ENCODE data around the gene STAB1. TPM values are rescaled to one million over a fixed set of nuclear protein-coding genes. Genes with fewer than 3 reads are reported as not detected.

The STAB1 gene
- total and polyA plus RNA-seq, 2 of the 8 experiments (the other 6 are each of a cell fraction or from before 2014, with no cell fraction given): 1.0 to 1.9 TPM

GRCh38 chr3:52454250-52454937 lies 40.7 kb upstream of the STAB1 start:
- Histone ChIP-seq H3K23me2 (ENCODE audit: low read depth, low read length) (peaks cover 8% of the 10 kb centered on the region), H3K9me3 (ENCODE audit: insufficient read depth in 2 of 2, low read depth in 1 of 2, low read length in 1 of 2) (no peaks in the 10 kb centered on the region), H3K4me2 (ENCODE audit: insufficient read depth in 1 of 2, low read depth in 2 of 2, low read length in 2 of 2) (peak overlapping the region in 1 of 2 experiments; percentile 95; a peak in 2 of 4 replicates), H2AK5ac (ENCODE audit: low read depth, low read length) (peak overlapping the region; percentile 11; the same call in 1 of the 2 replicates), H4K8ac (ENCODE audit: extremely low read depth, insufficient read depth, low read length) (no peak overlapping the region), H4K5ac (ENCODE audit: insufficient read length, low read depth, low read length) (no peak overlapping the region), H3K79me2 (ENCODE audit: control insufficient read depth in 1 of 2, insufficient read depth in 2 of 2, low read length in 2 of 2) (peaks cover 0 to 22% of the 10 kb centered on the region in 2 experiments; a peak in 2 of 4 replicates), H4K91ac (replicated peaks; ENCODE audit: insufficient read length, low read length) (peak overlapping the region; percentile 15), H3K23ac (ENCODE audit: insufficient read length) (no peak overlapping the region), H3K14ac (ENCODE audit: insufficient read length) (no peak overlapping the region), H4K20me1 (replicated peaks in 1 of 2; ENCODE audit: control insufficient read depth in 1 of 2, insufficient read depth in 2 of 2, low read length in 2 of 2) (no peaks in the 10 kb centered on the region), H3K4ac (replicated peaks; ENCODE audit: insufficient read length, low read depth, low read length) (peak overlapping the region; percentile 96), H3K27ac (ENCODE audit: low read depth, low read length) (no peak overlapping the region), H2BK20ac (ENCODE audit: low read length) (0 out of 2 replicates have a peak overlapping the region, but pooled peaks have one; percentile 80), H2AFZ (ENCODE audit: low read length) (no peak overlapping the region), H3K4me3 (ENCODE audit: extremely low read depth in 1 of 4, insufficient read depth in 2 of 4, low read depth in 3 of 4, low read length in 4 of 4) (no peak overlapping the region), H3K27me3 (replicated peaks in 1 of 4; ENCODE audit: control insufficient read depth in 3 of 4, extremely low read depth in 1 of 4, insufficient read depth in 3 of 4, low read length in 3 of 4) (no peaks in the 10 kb centered on the region), H3K79me1 (ENCODE audit: low read depth, low read length) (no peaks in the 10 kb centered on the region; the same call in 1 of the 2 replicates), H2BK15ac (ENCODE audit: low read length) (peak overlapping the region; percentile 97), H3K9ac (replicated peaks in 1 of 4; ENCODE audit: extremely low read depth in 1 of 4, low read depth in 3 of 4, low read length in 3 of 4) (no peak overlapping the region), H2BK120ac (replicated peaks; ENCODE audit: low read depth, low read length) (no peak overlapping the region), H3K36me3 (ENCODE audit: control insufficient read depth in 2 of 4, insufficient read depth in 4 of 4, low read length in 3 of 4) (peaks cover 12 to 19% (median 13%) of the 10 kb centered on the region in 4 experiments), H3K18ac (ENCODE audit: extremely low read depth, low read length) (peak overlapping the region; percentile 42; the same call in 1 of the 2 replicates), H2BK5ac (ENCODE audit: low read depth, low read length) (peak overlapping the region; percentile 67; the same call in 1 of the 2 replicates), H3K4me1 (replicated peaks in 1 of 4; ENCODE audit: control insufficient read depth in 3 of 4, insufficient read depth in 4 of 4, low read length in 3 of 4) (peaks cover 0 to 32% (median 14%) of the 10 kb centered on the region in 4 experiments; a peak in 6 of 7 replicates), H2BK12ac (ENCODE audit: low read depth, low read length) (peak overlapping the region; percentile 40), H3K56ac (replicated peaks; ENCODE audit: insufficient read length, low read depth, low read length) (no peak overlapping the region)
- CTCF ChIA-PET (ENCODE audit: partially characterized antibody): interaction anchor here (0.7 to 12.8 kb wide), 4 partner anchors 9 to 234 kb away, joined by 3 to 109 read pairs (median 8); partner anchors contain the start of gene SEMA3G
- FAIRE-seq (no peak), DNase-seq (ENCODE audit: low read depth in 1 of 2, low spot score in 2 of 2) (no peak)
- POLR2A ChIA-PET (ENCODE audit: partially characterized antibody): interaction anchor here (0.6 to 2.7 kb wide), 4 partner anchors 9 to 156 kb away, joined by 3 to 8 read pairs (median 3); partner anchors contain the start of gene UQCC5
- WGBS, 2 experiments (ENCODE audit: extremely low coverage in 1 of 2, insufficient coverage in 1 of 2, insufficient read length in 1 of 2, insufficient replicate concordance in 2 of 2, low coverage in 1 of 2, low lambda C conversion rate in 2 of 2, missing lambda C conversion rate in 1 of 2): 88% methylated on average over 8 of the region's 8 CpGs; no CpG with 5 or more reads in 1 of the 2 experiments
- TF ChIP-seq KDM1A (IDR thresholded peaks at IDR 0.05; ENCODE audit: borderline replicate concordance, low read length) (no peak), SIRT6 (IDR thresholded peaks at IDR 0.05; ENCODE audit: low read length) (no peak), GABPA (IDR thresholded peaks at IDR 0.05; ENCODE audit: borderline replicate concordance, insufficient read depth, low read length) (no peak), SUZ12 (IDR thresholded peaks at IDR 0.05; ENCODE audit: low read length) (no peak), CBX5 (IDR thresholded peaks at IDR 0.05; ENCODE audit: low read depth, low read length) (no peak), SIN3A (conservative IDR thresholded peaks at IDR 0.05 in 1 of 2, IDR thresholded peaks at IDR 0.05 in 1 of 2; ENCODE audit: low read depth in 1 of 2, low read length in 2 of 2) (no peak), GTF2F1 (IDR thresholded peaks at IDR 0.05; ENCODE audit: borderline replicate concordance, low read depth, low read length) (no peak)
- TF ChIP-seq, protein P1, sequence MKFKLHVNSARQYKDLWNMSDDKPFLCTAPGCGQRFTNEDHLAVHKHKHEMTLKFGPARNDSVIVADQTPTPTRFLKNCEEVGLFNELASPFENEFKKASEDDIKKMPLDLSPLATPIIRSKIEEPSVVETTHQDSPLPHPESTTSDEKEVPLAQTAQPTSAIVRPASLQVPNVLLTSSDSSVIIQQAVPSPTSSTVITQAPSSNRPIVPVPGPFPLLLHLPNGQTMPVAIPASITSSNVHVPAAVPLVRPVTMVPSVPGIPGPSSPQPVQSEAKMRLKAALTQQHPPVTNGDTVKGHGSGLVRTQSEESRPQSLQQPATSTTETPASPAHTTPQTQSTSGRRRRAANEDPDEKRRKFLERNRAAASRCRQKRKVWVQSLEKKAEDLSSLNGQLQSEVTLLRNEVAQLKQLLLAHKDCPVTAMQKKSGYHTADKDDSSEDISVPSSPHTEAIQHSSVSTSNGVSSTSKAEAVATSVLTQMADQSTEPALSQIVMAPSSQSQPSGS (IDR thresholded peaks at IDR 0.05; ENCODE audit: low read length): no peak
- TF ChIP-seq, protein P2, sequence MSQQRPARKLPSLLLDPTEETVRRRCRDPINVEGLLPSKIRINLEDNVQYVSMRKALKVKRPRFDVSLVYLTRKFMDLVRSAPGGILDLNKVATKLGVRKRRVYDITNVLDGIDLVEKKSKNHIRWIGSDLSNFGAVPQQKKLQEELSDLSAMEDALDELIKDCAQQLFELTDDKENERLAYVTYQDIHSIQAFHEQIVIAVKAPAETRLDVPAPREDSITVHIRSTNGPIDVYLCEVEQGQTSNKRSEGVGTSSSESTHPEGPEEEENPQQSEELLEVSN (IDR thresholded peaks at IDR 0.05): no peak
